ENCODE data around the gene GPC5. TPM values are rescaled to one million over a fixed set of nuclear protein-coding genes. Genes with fewer than 3 reads are reported as not detected.

The GPC5 gene
- total and polyA plus RNA-seq, 2 donors: 0.25 to 0.28 TPM

GRCh38 chr13:91804724-91805123 is 406.3 kb downstream of the GPC5 start:
- no peaks in the 10 kb centered on the region for H3K36me3 ChIP-seq (ENCODE audit: control insufficient read depth in 2 of 2, insufficient read depth in 2 of 2, low read length in 1 of 2)
- H3K27ac ChIP-seq (ENCODE audit: low read depth in 1 of 2, low read length in 1 of 2): no peak overlapping the region
- H3K27me3 ChIP-seq (ENCODE audit: control insufficient read depth in 2 of 2, insufficient read depth in 1 of 2, low read length in 1 of 2): no peaks in the 10 kb centered on the region
- no peaks in the 10 kb centered on the region for H3K9me3 ChIP-seq (ENCODE audit: control insufficient read depth in 2 of 2, insufficient read depth in 1 of 2, low read length in 1 of 2)
- 94% methylated on average over 1 of the region's 1 CpG for WGBS
- no peak for DNase-seq (ENCODE audit: low read depth in 6 of 9, low spot score in 9 of 9)
- no peak overlapping the region for H3K4me3 ChIP-seq (ENCODE audit: low read length in 2 of 2)
- H3K4me1 ChIP-seq (ENCODE audit: control insufficient read depth in 2 of 2, insufficient read depth in 2 of 2, low read length in 2 of 2): no peaks in the 10 kb centered on the region

DNA sequence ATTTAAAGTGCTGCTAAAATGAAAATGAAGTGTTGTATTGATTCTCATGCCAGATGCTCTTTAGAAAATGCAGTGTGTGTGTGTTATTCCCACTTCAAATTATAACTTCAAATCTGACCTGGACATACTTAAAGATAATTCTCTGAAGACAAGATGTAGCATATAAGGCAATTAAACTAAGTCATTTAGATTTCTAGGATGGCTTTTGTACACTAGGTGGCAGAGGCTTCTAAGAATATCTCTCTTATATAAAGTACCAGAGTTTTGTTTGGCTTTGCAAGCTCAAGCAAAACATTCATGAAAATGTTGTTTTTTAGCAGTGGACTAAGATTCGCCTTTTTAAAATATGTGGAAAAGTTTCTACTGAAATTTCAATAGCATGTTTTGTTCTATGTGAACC is 407.2 kb downstream of the GPC5 start:
- Histone ChIP-seq H3K4me1 (ENCODE audit: control insufficient read depth in 2 of 2, insufficient read depth in 2 of 2, low read length in 2 of 2) (no peaks in the 10 kb centered on the region), H3K27me3 (ENCODE audit: control insufficient read depth in 2 of 2, insufficient read depth in 1 of 2, low read length in 1 of 2) (no peaks in the 10 kb centered on the region), H3K36me3 (ENCODE audit: control insufficient read depth in 2 of 2, insufficient read depth in 2 of 2, low read length in 1 of 2) (no peaks in the 10 kb centered on the region), H3K27ac (ENCODE audit: low read depth in 1 of 2, low read length in 1 of 2) (no peak overlapping the region), H3K9me3 (ENCODE audit: control insufficient read depth in 2 of 2, insufficient read depth in 1 of 2, low read length in 1 of 2) (no peaks in the 10 kb centered on the region), H3K4me3 (ENCODE audit: low read length in 2 of 2) (no peak overlapping the region)
- DNase-seq (ENCODE audit: low read depth in 6 of 9, low spot score in 9 of 9): no peak
- 91% methylated on average over 1 of the region's 1 CpG for WGBS

- WGBS: 82% methylated on average over 2 of the region's 2 CpGs
These were observed 410.7 kb downstream of the GPC5 start for GRCh38 chr13:91809161-91809560.

DNA sequence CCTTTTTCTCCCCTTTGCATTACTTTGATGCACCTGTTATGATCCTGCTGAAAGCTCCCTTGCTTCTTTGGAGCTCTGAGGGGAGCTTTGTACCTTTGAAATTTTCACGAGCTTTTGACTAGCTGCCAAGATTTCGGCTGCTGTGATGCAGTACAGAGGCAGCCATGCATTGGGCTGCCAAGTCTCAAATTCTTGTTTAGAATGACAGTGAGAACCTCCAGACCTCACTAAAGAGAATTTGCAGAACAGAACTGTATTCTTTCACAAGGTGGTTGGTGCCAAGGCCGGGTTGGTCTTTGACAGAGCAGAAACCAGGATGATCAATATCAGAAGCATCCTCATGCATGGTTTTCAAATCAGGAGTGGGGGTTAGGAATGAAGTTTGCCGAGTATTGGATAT is 414.8 kb downstream of the GPC5 start:
- Histone ChIP-seq H3K27me3 (ENCODE audit: control insufficient read depth in 2 of 2, insufficient read depth in 1 of 2, low read length in 1 of 2) (no peaks in the 10 kb centered on the region), H3K4me3 (ENCODE audit: low read length in 2 of 2) (no peak overlapping the region), H3K36me3 (ENCODE audit: control insufficient read depth in 2 of 2, insufficient read depth in 2 of 2, low read length in 1 of 2) (no peaks in the 10 kb centered on the region), H3K9me3 (ENCODE audit: control insufficient read depth in 2 of 2, insufficient read depth in 1 of 2, low read length in 1 of 2) (no peaks in the 10 kb centered on the region), H3K27ac (ENCODE audit: low read depth in 1 of 2, low read length in 1 of 2) (no peak overlapping the region), H3K4me1 (ENCODE audit: control insufficient read depth in 2 of 2, insufficient read depth in 2 of 2, low read length in 2 of 2) (no peaks in the 10 kb centered on the region)
- 82% methylated on average over 4 of the region's 4 CpGs for WGBS
- DNase-seq (ENCODE audit: low read depth in 6 of 9, low spot score in 9 of 9): no peak

More at GRCh38 chr13:91809161-91809560, 410.7 kb downstream of the GPC5 start:
- no peaks in the 10 kb centered on the region for H3K27me3 ChIP-seq (ENCODE audit: control insufficient read depth in 2 of 2, insufficient read depth in 1 of 2, low read length in 1 of 2)
- no peak for DNase-seq (ENCODE audit: low read depth in 6 of 9, low spot score in 9 of 9)
- no peak overlapping the region for H3K4me3 ChIP-seq (ENCODE audit: low read length in 2 of 2)
- no peaks in the 10 kb centered on the region for H3K36me3 ChIP-seq (ENCODE audit: control insufficient read depth in 2 of 2, insufficient read depth in 2 of 2, low read length in 1 of 2)
- H3K4me1 ChIP-seq (ENCODE audit: control insufficient read depth in 2 of 2, insufficient read depth in 2 of 2, low read length in 2 of 2): no peaks in the 10 kb centered on the region
- H3K27ac ChIP-seq (ENCODE audit: low read depth in 1 of 2, low read length in 1 of 2): no peak overlapping the region
- H3K9me3 ChIP-seq (ENCODE audit: control insufficient read depth in 2 of 2, insufficient read depth in 1 of 2, low read length in 1 of 2): no peaks in the 10 kb centered on the region

DNA sequence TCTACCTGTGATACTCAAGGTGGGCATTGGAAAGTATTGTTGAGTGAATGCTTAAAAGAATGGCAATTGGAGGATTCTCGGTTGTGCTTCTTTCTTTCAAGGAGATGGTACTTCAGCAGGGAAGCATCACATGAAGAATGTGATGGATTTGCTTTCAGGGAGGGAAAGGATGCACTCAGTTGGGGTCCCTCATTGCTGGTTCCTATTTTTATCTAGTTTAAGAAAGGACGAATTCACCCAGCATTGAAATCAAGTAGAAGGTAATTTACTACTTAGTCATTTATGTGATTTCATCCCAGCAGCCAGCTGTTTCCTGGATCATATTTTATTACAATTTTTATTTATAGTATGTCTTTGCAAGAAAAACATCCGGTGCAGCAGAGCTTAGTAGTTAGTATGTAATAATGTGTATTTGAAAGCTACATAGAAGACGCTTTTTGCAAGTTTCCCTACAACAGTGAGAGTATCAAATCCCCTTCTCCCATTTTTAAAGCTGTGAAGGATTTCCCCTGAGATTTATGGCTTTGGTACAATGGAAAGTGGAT is 417.9 kb downstream of the GPC5 start:
- H3K27me3 ChIP-seq (ENCODE audit: control insufficient read depth in 2 of 2, insufficient read depth in 1 of 2, low read length in 1 of 2): no peaks in the 10 kb centered on the region
- DNase-seq (ENCODE audit: low read depth in 6 of 9, low spot score in 9 of 9): no peak
- no peak overlapping the region for H3K27ac ChIP-seq (ENCODE audit: low read depth in 1 of 2, low read length in 1 of 2)
- WGBS: 30% methylated on average over 4 of the region's 4 CpGs
- no peak overlapping the region for H3K4me3 ChIP-seq (ENCODE audit: low read length in 2 of 2)
- H3K4me1 ChIP-seq (ENCODE audit: control insufficient read depth in 2 of 2, insufficient read depth in 2 of 2, low read length in 2 of 2): no peaks in the 10 kb centered on the region
- no peaks in the 10 kb centered on the region for H3K9me3 ChIP-seq (ENCODE audit: control insufficient read depth in 2 of 2, insufficient read depth in 1 of 2, low read length in 1 of 2)
- no peaks in the 10 kb centered on the region for H3K36me3 ChIP-seq (ENCODE audit: control insufficient read depth in 2 of 2, insufficient read depth in 2 of 2, low read length in 1 of 2)

GRCh38 chr13:91817250-91817649 is 418.8 kb downstream of the GPC5 start:
- WGBS: 50% methylated on average over 5 of the region's 5 CpGs
- Histone ChIP-seq H3K4me3 (ENCODE audit: low read length in 2 of 2) (no peak overlapping the region), H3K9me3 (ENCODE audit: control insufficient read depth in 2 of 2, insufficient read depth in 1 of 2, low read length in 1 of 2) (no peaks in the 10 kb centered on the region), H3K27ac (ENCODE audit: low read depth in 1 of 2, low read length in 1 of 2) (no peak overlapping the region), H3K27me3 (ENCODE audit: control insufficient read depth in 2 of 2, insufficient read depth in 1 of 2, low read length in 1 of 2) (no peaks in the 10 kb centered on the region), H3K4me1 (ENCODE audit: control insufficient read depth in 2 of 2, insufficient read depth in 2 of 2, low read length in 2 of 2) (no peaks in the 10 kb centered on the region), H3K36me3 (ENCODE audit: control insufficient read depth in 2 of 2, insufficient read depth in 2 of 2, low read length in 1 of 2) (no peaks in the 10 kb centered on the region)
- no peak for DNase-seq (ENCODE audit: low read depth in 6 of 9, low spot score in 9 of 9)

GRCh38 chr13:91824416-91824815 is 426.0 kb downstream of the GPC5 start:
- H3K4me3 ChIP-seq (ENCODE audit: low read length in 2 of 2): no peak overlapping the region
- no peaks in the 10 kb centered on the region for H3K4me1 ChIP-seq (ENCODE audit: control insufficient read depth in 2 of 2, insufficient read depth in 2 of 2, low read length in 2 of 2)
- no peaks in the 10 kb centered on the region for H3K36me3 ChIP-seq (ENCODE audit: control insufficient read depth in 2 of 2, insufficient read depth in 2 of 2, low read length in 1 of 2)
- H3K9me3 ChIP-seq (ENCODE audit: control insufficient read depth in 2 of 2, insufficient read depth in 1 of 2, low read length in 1 of 2): no peaks in the 10 kb centered on the region
- H3K27me3 ChIP-seq (ENCODE audit: control insufficient read depth in 2 of 2, insufficient read depth in 1 of 2, low read length in 1 of 2): no peaks in the 10 kb centered on the region
- H3K27ac ChIP-seq (ENCODE audit: low read depth in 1 of 2, low read length in 1 of 2): no peak overlapping the region
- no peak for DNase-seq (ENCODE audit: low read depth in 6 of 9, low spot score in 9 of 9)

GRCh38 chr13:91825516-91825915 is 427.1 kb downstream of the GPC5 start:
- DNase-seq (ENCODE audit: low read depth in 6 of 9, low spot score in 9 of 9): no peak
- no peaks in the 10 kb centered on the region for H3K36me3 ChIP-seq (ENCODE audit: control insufficient read depth in 2 of 2, insufficient read depth in 2 of 2, low read length in 1 of 2)
- H3K27ac ChIP-seq (ENCODE audit: low read depth in 1 of 2, low read length in 1 of 2): no peak overlapping the region
- no peaks in the 10 kb centered on the region for H3K27me3 ChIP-seq (ENCODE audit: control insufficient read depth in 2 of 2, insufficient read depth in 1 of 2, low read length in 1 of 2)
- no peaks in the 10 kb centered on the region for H3K9me3 ChIP-seq (ENCODE audit: control insufficient read depth in 2 of 2, insufficient read depth in 1 of 2, low read length in 1 of 2)
- no peaks in the 10 kb centered on the region for H3K4me1 ChIP-seq (ENCODE audit: control insufficient read depth in 2 of 2, insufficient read depth in 2 of 2, low read length in 2 of 2)
- WGBS: 97% methylated on average over 2 of the region's 2 CpGs
- H3K4me3 ChIP-seq (ENCODE audit: low read length in 2 of 2): no peak overlapping the region

DNA sequence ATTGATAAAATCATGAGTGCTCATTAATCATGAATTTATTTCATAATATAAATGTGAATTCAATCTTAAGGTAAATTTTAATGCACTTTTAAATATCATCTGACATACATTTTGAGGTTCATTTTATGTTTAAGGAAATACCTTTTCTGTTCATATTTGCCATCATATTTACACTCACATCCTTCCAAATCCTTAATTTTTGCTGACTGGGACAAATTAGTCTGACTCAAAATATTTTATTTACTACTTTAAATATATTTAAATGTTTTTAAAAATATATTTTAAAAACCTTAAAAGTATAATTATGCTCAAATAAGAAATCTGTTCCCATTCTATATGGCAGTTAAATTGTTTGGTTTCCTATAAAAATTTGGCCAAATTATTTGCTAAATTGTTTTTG is 438.1 kb downstream of the GPC5 start:
- Histone ChIP-seq H3K36me3 (ENCODE audit: control insufficient read depth in 2 of 2, insufficient read depth in 2 of 2, low read length in 1 of 2) (no peaks in the 10 kb centered on the region), H3K9me3 (ENCODE audit: control insufficient read depth in 2 of 2, insufficient read depth in 1 of 2, low read length in 1 of 2) (no peaks in the 10 kb centered on the region), H3K4me3 (ENCODE audit: low read length in 2 of 2) (no peak overlapping the region), H3K27ac (ENCODE audit: low read depth in 1 of 2, low read length in 1 of 2) (no peak overlapping the region), H3K4me1 (ENCODE audit: control insufficient read depth in 2 of 2, insufficient read depth in 2 of 2, low read length in 2 of 2) (no peaks in the 10 kb centered on the region), H3K27me3 (ENCODE audit: control insufficient read depth in 2 of 2, insufficient read depth in 1 of 2, low read length in 1 of 2) (no peaks in the 10 kb centered on the region)
- DNase-seq (ENCODE audit: low read depth in 6 of 9, low spot score in 9 of 9): no peak

DNA sequence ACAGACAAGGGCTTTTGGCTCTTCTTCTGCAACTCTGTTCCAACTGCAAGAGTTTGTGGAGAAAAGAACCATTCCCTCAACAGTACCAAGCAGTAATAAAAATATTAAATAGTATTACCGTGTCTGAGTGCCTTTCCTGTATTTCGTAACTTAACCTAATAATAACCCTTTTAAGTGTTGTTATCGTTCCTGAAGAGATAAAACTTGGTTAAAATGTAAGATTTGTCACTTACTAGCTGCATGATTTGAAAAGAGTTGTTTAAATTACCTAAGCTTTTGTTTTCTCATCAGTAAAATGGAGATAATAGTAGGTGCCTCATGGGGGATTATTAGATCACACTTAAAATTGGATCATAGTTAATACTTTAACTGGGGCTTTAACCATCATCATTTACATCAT is 447.2 kb downstream of the GPC5 start:
- Histone ChIP-seq H3K4me3 (ENCODE audit: low read length in 2 of 2) (no peak overlapping the region), H3K4me1 (ENCODE audit: control insufficient read depth in 2 of 2, insufficient read depth in 2 of 2, low read length in 2 of 2) (no peaks in the 10 kb centered on the region), H3K9me3 (ENCODE audit: control insufficient read depth in 2 of 2, insufficient read depth in 1 of 2, low read length in 1 of 2) (no peaks in the 10 kb centered on the region), H3K27ac (ENCODE audit: low read depth in 1 of 2, low read length in 1 of 2) (no peak overlapping the region), H3K27me3 (ENCODE audit: control insufficient read depth in 2 of 2, insufficient read depth in 1 of 2, low read length in 1 of 2) (no peaks in the 10 kb centered on the region), H3K36me3 (ENCODE audit: control insufficient read depth in 2 of 2, insufficient read depth in 2 of 2, low read length in 1 of 2) (no peaks in the 10 kb centered on the region)
- no peak for DNase-seq (ENCODE audit: low read depth in 6 of 9, low spot score in 9 of 9)
- WGBS: 86% methylated on average over 3 of the region's 3 CpGs

Measured in thymus (tissue), 11 donors.